ENCODE results near the gene TRMT44. TPM values are rescaled to one million over a fixed set of nuclear protein-coding genes. Genes with fewer than 3 reads are reported as not detected.

Gene TRMT44
- total RNA-seq, 1 experiment from 2014 or later: 17.4 TPM

DNA sequence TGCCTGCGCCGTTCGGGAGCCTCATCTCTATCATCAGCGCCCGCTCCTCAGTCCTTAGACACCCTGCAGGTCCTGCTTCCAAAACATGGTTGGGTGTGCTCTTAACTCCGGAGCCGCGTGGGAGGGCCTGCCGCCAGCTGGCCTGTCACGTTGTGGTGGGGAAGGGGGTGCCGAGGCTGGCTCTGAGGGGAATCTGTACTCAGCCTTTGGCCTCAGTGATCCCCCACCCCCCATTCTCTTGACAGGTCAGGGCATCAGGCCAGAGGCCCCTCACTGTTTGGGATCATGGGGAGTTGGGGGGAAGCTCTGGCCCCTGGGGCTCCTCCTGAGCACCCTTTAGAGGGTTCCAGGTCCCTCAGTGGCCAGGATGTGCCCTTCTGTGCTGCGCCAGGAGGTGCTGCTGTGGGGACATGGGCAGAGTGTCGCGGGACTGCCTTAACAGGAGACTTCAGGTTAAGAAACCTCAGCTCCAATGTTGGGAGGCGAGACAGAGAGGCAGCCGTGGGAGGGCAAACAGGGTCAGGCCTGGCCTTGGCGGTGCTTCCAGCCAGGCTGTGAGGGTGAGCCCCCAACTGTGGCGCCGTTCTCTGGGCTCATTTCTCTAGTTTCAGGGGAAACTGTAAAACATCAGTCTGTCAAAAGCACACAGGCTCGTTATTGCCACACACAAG is 33.5 kb downstream of the TRMT44 start:
- H3K79me2 ChIP-seq (ENCODE audit: low read depth): no peaks in the 10 kb centered on the region
- H3K9me2 ChIP-seq (ENCODE audit: insufficient read depth): no peaks in the 10 kb centered on the region
- H3K27ac ChIP-seq: no peak overlapping the region
- no peaks in the 10 kb centered on the region for H3K9me3 ChIP-seq (ENCODE audit: insufficient read depth, low read depth)
- intact Hi-C loops (cut with micrococcal nuclease; ENCODE audit: unreplicated experiment): loop anchor here (1.0 kb wide), 3 partner anchors 60 to 120 kb away; no protein-coding TSS in a partner anchor
- H2AFZ ChIP-seq: no peak overlapping the region
- H3K36me3 ChIP-seq (ENCODE audit: low read depth): no peaks in the 10 kb centered on the region
- no peak overlapping the region for H3K4me2 ChIP-seq
- DNase-seq: no peak
- H3K27me3 ChIP-seq (ENCODE audit: insufficient read depth, low read depth): no peaks in the 10 kb centered on the region
- CTCF ChIA-PET: no interaction called here
- H3K4me3 ChIP-seq: no peak overlapping the region
- no peak for TF ChIP-seq EZH2 (IDR thresholded peaks at IDR 0.05; ENCODE audit: low read depth)
- TF ChIP-seq, protein P1, sequence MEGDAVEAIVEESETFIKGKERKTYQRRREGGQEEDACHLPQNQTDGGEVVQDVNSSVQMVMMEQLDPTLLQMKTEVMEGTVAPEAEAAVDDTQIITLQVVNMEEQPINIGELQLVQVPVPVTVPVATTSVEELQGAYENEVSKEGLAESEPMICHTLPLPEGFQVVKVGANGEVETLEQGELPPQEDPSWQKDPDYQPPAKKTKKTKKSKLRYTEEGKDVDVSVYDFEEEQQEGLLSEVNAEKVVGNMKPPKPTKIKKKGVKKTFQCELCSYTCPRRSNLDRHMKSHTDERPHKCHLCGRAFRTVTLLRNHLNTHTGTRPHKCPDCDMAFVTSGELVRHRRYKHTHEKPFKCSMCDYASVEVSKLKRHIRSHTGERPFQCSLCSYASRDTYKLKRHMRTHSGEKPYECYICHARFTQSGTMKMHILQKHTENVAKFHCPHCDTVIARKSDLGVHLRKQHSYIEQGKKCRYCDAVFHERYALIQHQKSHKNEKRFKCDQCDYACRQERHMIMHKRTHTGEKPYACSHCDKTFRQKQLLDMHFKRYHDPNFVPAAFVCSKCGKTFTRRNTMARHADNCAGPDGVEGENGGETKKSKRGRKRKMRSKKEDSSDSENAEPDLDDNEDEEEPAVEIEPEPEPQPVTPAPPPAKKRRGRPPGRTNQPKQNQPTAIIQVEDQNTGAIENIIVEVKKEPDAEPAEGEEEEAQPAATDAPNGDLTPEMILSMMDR (conservative IDR thresholded peaks at IDR 0.05): no peak
- BruUV-seq (replicated peaks): no TSS peak
- H3F3A ChIP-seq (ENCODE audit: insufficient read depth, low read depth): peaks cover 9% of the 10 kb centered on the region; the same call in 1 of the 2 replicates
- H4K20me1 ChIP-seq (ENCODE audit: insufficient read depth): no peaks in the 10 kb centered on the region
- POLR2A ChIA-PET (ENCODE audit: unreplicated experiment): no interaction called here
- H3K4me1 ChIP-seq (replicated peaks; ENCODE audit: insufficient read depth): peaks cover 15% of the 10 kb centered on the region; the same call in 1 of the 2 replicates

DNA sequence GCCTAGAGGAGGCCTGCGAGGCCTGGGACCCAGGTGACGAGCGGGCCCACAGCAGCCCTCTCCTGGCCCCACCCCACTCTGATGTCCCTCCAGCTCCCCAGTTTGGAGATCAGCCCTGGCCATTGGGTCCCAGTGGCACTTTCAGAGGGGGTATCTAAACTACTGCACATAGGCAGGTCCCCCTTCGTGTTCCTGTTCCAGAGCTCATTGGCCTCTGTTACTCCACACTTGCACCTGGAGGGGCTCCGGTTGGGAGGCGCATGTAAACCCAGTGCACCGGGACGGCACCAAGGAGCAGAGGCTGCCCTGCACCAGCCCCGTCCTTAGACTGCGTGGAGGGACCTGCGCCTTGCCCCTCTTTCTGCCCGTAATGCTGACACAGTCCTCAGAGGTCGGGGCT is 34.3 kb downstream of the TRMT44 start:
- H3K27ac ChIP-seq: no peak overlapping the region
- ChIA-PET CTCF (no interaction called here), POLR2A (ENCODE audit: unreplicated experiment) (no interaction called here)
- H3K36me3 ChIP-seq (ENCODE audit: low read depth): no peaks in the 10 kb centered on the region
- no peak overlapping the region for H2AFZ ChIP-seq
- H3K4me1 ChIP-seq (replicated peaks; ENCODE audit: insufficient read depth): peaks cover 15% of the 10 kb centered on the region; the same call in 1 of the 2 replicates
- no peak overlapping the region for H3K4me3 ChIP-seq
- no peak overlapping the region for H3K4me2 ChIP-seq
- TF ChIP-seq, protein P1 (conservative IDR thresholded peaks at IDR 0.05): no peak
- TF ChIP-seq EZH2 (IDR thresholded peaks at IDR 0.05; ENCODE audit: low read depth): no peak
- H3K79me2 ChIP-seq (ENCODE audit: low read depth): no peaks in the 10 kb centered on the region
- H3F3A ChIP-seq (ENCODE audit: insufficient read depth, low read depth): peaks cover 9% of the 10 kb centered on the region; the same call in 1 of the 2 replicates
- DNase-seq: no peak
- no peaks in the 10 kb centered on the region for H3K27me3 ChIP-seq (ENCODE audit: insufficient read depth, low read depth)
- H4K20me1 ChIP-seq (ENCODE audit: insufficient read depth): no peaks in the 10 kb centered on the region
- intact Hi-C loops (cut with micrococcal nuclease; ENCODE audit: unreplicated experiment): no loop called here
- H3K9me3 ChIP-seq (ENCODE audit: insufficient read depth, low read depth): no peaks in the 10 kb centered on the region
- H3K9me2 ChIP-seq (ENCODE audit: insufficient read depth): no peaks in the 10 kb centered on the region
- no TSS peak for BruUV-seq (replicated peaks)

DNA sequence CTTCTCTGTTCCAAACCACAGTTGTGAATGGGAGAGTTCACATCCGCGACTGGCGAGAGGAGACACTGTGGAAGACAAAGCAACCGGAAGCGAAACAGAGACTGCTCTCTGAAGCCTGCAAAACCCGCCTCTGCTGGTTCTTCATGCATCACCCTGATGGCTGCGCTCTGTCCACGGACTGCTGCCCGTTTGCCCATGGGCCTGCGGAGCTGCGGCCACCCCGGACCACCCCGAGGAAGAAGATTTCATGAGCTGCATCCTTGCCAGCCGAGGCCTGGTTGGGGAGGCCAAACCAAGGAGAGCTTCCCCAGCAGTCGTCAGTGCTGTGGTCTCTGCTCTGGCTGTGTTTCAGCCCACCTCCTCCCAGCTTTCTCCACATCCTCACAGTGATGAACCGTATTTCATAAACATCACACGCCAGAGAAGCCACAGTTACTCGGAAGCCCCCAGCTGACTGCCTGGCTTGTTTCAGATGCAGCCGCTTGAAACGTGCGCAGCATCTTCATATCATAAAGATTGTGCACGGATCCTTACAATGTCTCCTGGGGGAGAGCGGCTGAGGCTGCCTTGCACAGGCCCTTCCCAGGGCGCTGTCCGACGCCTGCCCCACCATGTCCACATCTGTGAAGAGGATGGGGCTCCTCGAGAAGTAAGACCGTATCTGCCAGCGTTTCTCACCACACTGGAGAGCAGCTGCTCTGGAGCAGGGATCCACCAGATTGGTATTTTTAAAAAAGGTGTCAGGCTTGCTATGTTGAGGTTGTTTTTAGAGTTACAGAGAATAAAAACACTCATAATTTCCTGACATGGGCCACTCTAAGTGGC is 35.4 kb downstream of the TRMT44 start:
- intact Hi-C loops (cut with micrococcal nuclease; ENCODE audit: unreplicated experiment): no loop called here
- Histone ChIP-seq H3K27ac (no peak overlapping the region), H3F3A (ENCODE audit: insufficient read depth, low read depth) (peaks cover 9% of the 10 kb centered on the region; the same call in 1 of the 2 replicates), H3K79me2 (ENCODE audit: low read depth) (no peaks in the 10 kb centered on the region), H4K20me1 (ENCODE audit: insufficient read depth) (no peaks in the 10 kb centered on the region), H3K9me3 (ENCODE audit: insufficient read depth, low read depth) (no peaks in the 10 kb centered on the region), H3K4me3 (no peak overlapping the region), H3K4me2 (no peak overlapping the region), H3K4me1 (replicated peaks; ENCODE audit: insufficient read depth) (peaks cover 15% of the 10 kb centered on the region; the same call in 1 of the 2 replicates), H3K9me2 (ENCODE audit: insufficient read depth) (no peaks in the 10 kb centered on the region), H3K27me3 (ENCODE audit: insufficient read depth, low read depth) (no peaks in the 10 kb centered on the region), H3K36me3 (ENCODE audit: low read depth) (no peaks in the 10 kb centered on the region), H2AFZ (no peak overlapping the region)
- POLR2A ChIA-PET (ENCODE audit: unreplicated experiment): no interaction called here
- TF ChIP-seq EZH2 (IDR thresholded peaks at IDR 0.05; ENCODE audit: low read depth): no peak
- TF ChIP-seq, protein P1 (conservative IDR thresholded peaks at IDR 0.05): no peak
- DNase-seq: no peak
- CTCF ChIA-PET: no interaction called here
- no TSS peak for BruUV-seq (replicated peaks)

Data from PC-9 (cell line).